ENCODE data around the gene POU2AF1. TPM values are rescaled to one million over a fixed set of nuclear protein-coding genes. Genes with fewer than 3 reads are reported as not detected.

POU2AF1 gene
- total and polyA plus RNA-seq, 2 of the 13 experiments (the other 11 are each of a cell fraction or from before 2014, with no cell fraction given): 1.9 to 3.6 TPM

DNA sequence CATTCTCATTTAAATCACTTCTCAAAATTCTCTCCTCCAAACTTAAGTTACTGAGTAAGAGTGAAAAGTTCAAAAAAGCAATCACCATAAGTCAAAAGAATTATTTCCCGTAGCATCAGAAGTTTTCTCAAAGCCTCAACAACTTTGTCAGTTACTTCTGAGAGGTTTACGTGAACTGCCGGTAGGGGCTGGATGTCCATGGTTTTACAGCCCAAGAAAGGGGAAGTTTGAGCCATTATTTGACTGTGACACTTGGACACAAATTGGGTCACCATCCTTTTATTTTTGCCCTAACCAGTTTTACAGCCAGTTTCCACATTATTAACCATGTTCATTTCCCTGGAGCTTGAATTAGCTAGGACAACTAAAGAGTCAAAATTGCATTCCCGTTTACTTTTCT, 73.2 kb downstream of the POU2AF1 start:
- Histone ChIP-seq H3K4me3 (replicated peaks in 1 of 3; ENCODE audit: insufficient read depth in 1 of 3, low read depth in 2 of 3, low read length in 3 of 3) (no peak overlapping the region), H3K4me2 (ENCODE audit: low read depth, low read length) (no peak overlapping the region), H3K4me1 (ENCODE audit: insufficient read depth, low read length) (peaks cover 86% of the 10 kb centered on the region), H3K27me3 (ENCODE audit: control insufficient read depth in 1 of 2, insufficient read depth in 2 of 2, low read length in 2 of 2) (no peaks in the 10 kb centered on the region), H3K36me3 (replicated peaks in 1 of 2; ENCODE audit: control insufficient read depth in 1 of 2, insufficient read depth in 2 of 2, low read length in 2 of 2) (no peaks in the 10 kb centered on the region), H3K9me3 (ENCODE audit: low read length) (no peaks in the 10 kb centered on the region), H4K20me1 (ENCODE audit: insufficient read depth, low read length) (no peaks in the 10 kb centered on the region), H3K27ac (ENCODE audit: extremely low read length, insufficient read depth, low read length) (no peak overlapping the region), H2AFZ (ENCODE audit: low read length) (no peak overlapping the region), H3K79me2 (ENCODE audit: insufficient read depth, low read length) (peaks cover 1% of the 10 kb centered on the region), H3K9ac (ENCODE audit: insufficient read depth, low read depth, low read length) (no peak overlapping the region)
- WGBS (ENCODE audit: low lambda C conversion rate): 96% methylated on average over 4 of the region's 4 CpGs
- no TSS peak for BruUV-seq (replicated peaks)
- in situ Hi-C loops (cut with HindIII; ENCODE audit: extremely low pct_ligation_motif_present, low pct_unique_long_range_greater_than_20kb) (no loop called here), intact Hi-C loops (cut with micrococcal nuclease; ENCODE audit: unreplicated experiment) (no loop called here)
- CTCF ChIA-PET (ENCODE audit: low intra/inter-chr PET ratio, low total read pairs): no interaction called here
- POLR2A ChIA-PET: interaction anchor here (0.6 kb wide), 1 partner anchor 115 kb away, joined by 3 read pairs; no protein-coding TSS in a partner anchor
- FAIRE-seq: no peak
- TF ChIP-seq, protein P1, sequence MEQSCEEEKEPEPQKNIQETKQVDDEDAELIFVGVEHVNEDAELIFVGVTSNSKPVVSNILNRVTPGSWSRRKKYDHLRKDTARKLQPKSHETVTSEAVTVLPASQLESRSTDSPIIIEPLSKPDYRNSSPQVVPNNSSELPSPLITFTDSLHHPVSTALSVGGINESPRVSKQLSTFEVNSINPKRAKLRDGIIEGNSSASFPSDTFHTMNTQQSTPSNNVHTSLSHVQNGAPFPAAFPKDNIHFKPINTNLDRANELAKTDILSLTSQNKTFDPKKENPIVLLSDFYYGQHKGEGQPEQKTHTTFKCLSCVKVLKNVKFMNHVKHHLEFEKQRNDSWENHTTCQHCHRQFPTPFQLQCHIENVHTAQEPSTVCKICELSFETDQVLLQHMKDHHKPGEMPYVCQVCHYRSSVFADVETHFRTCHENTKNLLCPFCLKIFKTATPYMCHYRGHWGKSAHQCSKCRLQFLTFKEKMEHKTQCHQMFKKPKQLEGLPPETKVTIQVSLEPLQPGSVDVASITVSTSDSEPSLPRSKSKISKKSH (CRISPR knock-in tag; IDR thresholded peaks at IDR 0.05; ENCODE audit: borderline replicate concordance): no peak
- TF ChIP-seq TBX2 (CRISPR knock-in tag; IDR thresholded peaks at IDR 0.05; ENCODE audit: borderline replicate concordance) (no peak), ZNF780A (CRISPR knock-in tag; IDR thresholded peaks at IDR 0.05) (no peak), ZNF432 (CRISPR knock-in tag; IDR thresholded peaks at IDR 0.05; ENCODE audit: borderline replicate concordance) (no peak), MAF1 (CRISPR knock-in tag; IDR thresholded peaks at IDR 0.05; ENCODE audit: borderline replicate concordance) (no peak)
- no peak for DNase-seq (ENCODE audit: low spot score)
- no peak for ATAC-seq

- FAIRE-seq: peak; percentile 42
- POLR2A ChIA-PET: no interaction called here
Measured at GRCh38 chr11:111305162-111305802, 73.8 kb downstream of the POU2AF1 start.

More at GRCh38 chr11:111305162-111305802, 73.8 kb downstream of the POU2AF1 start:
- 90% methylated on average over 5 of the region's 5 CpGs for WGBS (ENCODE audit: low lambda C conversion rate)
- H3K27me3 ChIP-seq (ENCODE audit: control insufficient read depth in 1 of 2, insufficient read depth in 2 of 2, low read length in 2 of 2): no peaks in the 10 kb centered on the region
- H3K36me3 ChIP-seq (replicated peaks in 1 of 2; ENCODE audit: control insufficient read depth in 1 of 2, insufficient read depth in 2 of 2, low read length in 2 of 2): no peaks in the 10 kb centered on the region
- CTCF ChIA-PET (ENCODE audit: low intra/inter-chr PET ratio, low total read pairs): no interaction called here
- H3K4me2 ChIP-seq (ENCODE audit: low read depth, low read length): no peak overlapping the region
- intact Hi-C loops (cut with micrococcal nuclease; ENCODE audit: unreplicated experiment) (no loop called here), in situ Hi-C loops (cut with HindIII; ENCODE audit: extremely low pct_ligation_motif_present, low pct_unique_long_range_greater_than_20kb) (no loop called here)
- TF ChIP-seq ZNF30 (CRISPR knock-in tag; IDR thresholded peaks at IDR 0.05): no peak
- no peak for TF ChIP-seq CENPX (CRISPR knock-in tag; IDR thresholded peaks at IDR 0.05)
- no peak for TF ChIP-seq NR2F6 (IDR thresholded peaks at IDR 0.05)
- no peak for TF ChIP-seq NR2F6 (CRISPR knock-in tag; IDR thresholded peaks at IDR 0.05)
- TF ChIP-seq, protein P2, sequence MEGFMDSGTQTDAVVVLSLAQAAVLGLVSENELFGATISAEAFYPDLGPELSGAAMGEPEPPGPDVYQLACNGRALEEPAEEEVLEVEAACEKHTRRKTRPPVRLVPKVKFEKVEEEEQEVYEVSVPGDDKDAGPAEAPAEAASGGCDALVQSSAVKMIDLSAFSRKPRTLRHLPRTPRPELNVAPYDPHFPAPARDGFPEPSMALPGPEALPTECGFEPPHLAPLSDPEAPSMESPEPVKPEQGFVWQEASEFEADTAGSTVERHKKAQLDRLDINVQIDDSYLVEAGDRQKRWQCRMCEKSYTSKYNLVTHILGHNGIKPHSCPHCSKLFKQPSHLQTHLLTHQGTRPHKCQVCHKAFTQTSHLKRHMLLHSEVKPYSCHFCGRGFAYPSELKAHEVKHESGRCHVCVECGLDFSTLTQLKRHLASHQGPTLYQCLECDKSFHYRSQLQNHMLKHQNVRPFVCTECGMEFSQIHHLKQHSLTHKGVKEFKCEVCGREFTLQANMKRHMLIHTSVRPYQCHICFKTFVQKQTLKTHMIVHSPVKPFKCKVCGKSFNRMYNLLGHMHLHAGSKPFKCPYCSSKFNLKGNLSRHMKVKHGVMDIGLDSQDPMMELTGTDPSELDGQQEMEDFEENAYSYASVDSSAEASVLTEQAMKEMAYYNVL (CRISPR knock-in tag; IDR thresholded peaks at IDR 0.05; ENCODE audit: borderline replicate concordance): no peak
- TF ChIP-seq POLR2AphosphoS5 (IDR thresholded peaks at IDR 0.05; ENCODE audit: low read depth, low read length): 0 out of 2 replicates have a peak, but pooled peaks have one; percentile 34
- TF ChIP-seq, protein P3, sequence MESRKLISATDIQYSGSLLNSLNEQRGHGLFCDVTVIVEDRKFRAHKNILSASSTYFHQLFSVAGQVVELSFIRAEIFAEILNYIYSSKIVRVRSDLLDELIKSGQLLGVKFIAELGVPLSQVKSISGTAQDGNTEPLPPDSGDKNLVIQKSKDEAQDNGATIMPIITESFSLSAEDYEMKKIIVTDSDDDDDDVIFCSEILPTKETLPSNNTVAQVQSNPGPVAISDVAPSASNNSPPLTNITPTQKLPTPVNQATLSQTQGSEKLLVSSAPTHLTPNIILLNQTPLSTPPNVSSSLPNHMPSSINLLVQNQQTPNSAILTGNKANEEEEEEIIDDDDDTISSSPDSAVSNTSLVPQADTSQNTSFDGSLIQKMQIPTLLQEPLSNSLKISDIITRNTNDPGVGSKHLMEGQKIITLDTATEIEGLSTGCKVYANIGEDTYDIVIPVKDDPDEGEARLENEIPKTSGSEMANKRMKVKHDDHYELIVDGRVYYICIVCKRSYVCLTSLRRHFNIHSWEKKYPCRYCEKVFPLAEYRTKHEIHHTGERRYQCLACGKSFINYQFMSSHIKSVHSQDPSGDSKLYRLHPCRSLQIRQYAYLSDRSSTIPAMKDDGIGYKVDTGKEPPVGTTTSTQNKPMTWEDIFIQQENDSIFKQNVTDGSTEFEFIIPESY (CRISPR knock-in tag; IDR thresholded peaks at IDR 0.05): no peak
- no peak for TF ChIP-seq ZNF225 (CRISPR knock-in tag; IDR thresholded peaks at IDR 0.05)
- TF ChIP-seq POLR2A (IDR thresholded peaks at IDR 0.05; ENCODE audit: insufficient read depth in 1 of 2, low read depth in 2 of 2, low read length in 2 of 2): no peak
- H3K4me3 ChIP-seq (replicated peaks in 1 of 3; ENCODE audit: insufficient read depth in 1 of 3, low read depth in 2 of 3, low read length in 3 of 3): no peak overlapping the region
- no peaks in the 10 kb centered on the region for H4K20me1 ChIP-seq (ENCODE audit: insufficient read depth, low read length)
- peaks cover 7% of the 10 kb centered on the region for H3K79me2 ChIP-seq (ENCODE audit: insufficient read depth, low read length)
- H2AFZ ChIP-seq (ENCODE audit: low read length): no peak overlapping the region
- BruUV-seq (replicated peaks): no TSS peak
- H3K4me1 ChIP-seq (ENCODE audit: insufficient read depth, low read length): peaks cover 86% of the 10 kb centered on the region
- no peak overlapping the region for H3K9ac ChIP-seq (ENCODE audit: insufficient read depth, low read depth, low read length)
- H3K27ac ChIP-seq (ENCODE audit: extremely low read length, insufficient read depth, low read length): no peak overlapping the region
- ATAC-seq (no peak), DNase-seq (ENCODE audit: low spot score) (no peak)
- no peaks in the 10 kb centered on the region for H3K9me3 ChIP-seq (ENCODE audit: low read length)
